Heart left ventricle (tissue), 13 donors: ENCODE measurements around the gene TSC2.

Experiments
- POLR2A ChIP-seq, 2 donors: fragments of 450-650 bp; IDR thresholded peaks; one replicate each; pipeline ENCODE4 v1.6.1; 2017; ENCODE audit warnings: antibody characterized with exemption in 2 of 2, mild to moderate bottlenecking in 2 of 2, moderate library complexity in 2 of 2
- TF ChIP-seq, protein P1 (sequence below), 12 donors: fragments of 200-600 bp; sonication (generic) in 4 of 12; IDR thresholded peaks; one replicate each; pipeline versions ENCODE4 v1.5.0 to v1.8.0; 2018 to 2022; ENCODE audit warnings: antibody characterized with exemption in 12 of 12, mild to moderate bottlenecking in 5 of 12
- donor health status: ischemic (EF 13 %, LVEDD 7.1; RV severe dilation, severe dysfunction).
- donor health status: DM: no; HTN: yes; CAD: no.
- donor health status: DM: no; HTN: no; CAD: no.
- donor health status: ischemic (EF 25% LVEDD 6.9; RV normal size, moderate dysfunction).
- donor health status: ischemic (EF 25% LVEDD 5.7; RV mildly dilated, moderate dysfunction).
- donor health status: ischemic (EF 35%, LVEDD 5.7; RV mildly dilated, moderate dysfunction).
- donor health status: nonischemic (EF 11% LVEDD 7.7; RV severe dilation, severe dysfunction).
- donor health status: DM: yes; HTN: yes; CAD: no.
- donor health status: PGD.
- donor health status: ischemic (EF 29% LVEDD 5.4; RV normal size, mild dysfunction).
- donor health status: nonischemic (EF 23%, LVEDD 6.1; RV moderate dilation, normal function).

DNA sequence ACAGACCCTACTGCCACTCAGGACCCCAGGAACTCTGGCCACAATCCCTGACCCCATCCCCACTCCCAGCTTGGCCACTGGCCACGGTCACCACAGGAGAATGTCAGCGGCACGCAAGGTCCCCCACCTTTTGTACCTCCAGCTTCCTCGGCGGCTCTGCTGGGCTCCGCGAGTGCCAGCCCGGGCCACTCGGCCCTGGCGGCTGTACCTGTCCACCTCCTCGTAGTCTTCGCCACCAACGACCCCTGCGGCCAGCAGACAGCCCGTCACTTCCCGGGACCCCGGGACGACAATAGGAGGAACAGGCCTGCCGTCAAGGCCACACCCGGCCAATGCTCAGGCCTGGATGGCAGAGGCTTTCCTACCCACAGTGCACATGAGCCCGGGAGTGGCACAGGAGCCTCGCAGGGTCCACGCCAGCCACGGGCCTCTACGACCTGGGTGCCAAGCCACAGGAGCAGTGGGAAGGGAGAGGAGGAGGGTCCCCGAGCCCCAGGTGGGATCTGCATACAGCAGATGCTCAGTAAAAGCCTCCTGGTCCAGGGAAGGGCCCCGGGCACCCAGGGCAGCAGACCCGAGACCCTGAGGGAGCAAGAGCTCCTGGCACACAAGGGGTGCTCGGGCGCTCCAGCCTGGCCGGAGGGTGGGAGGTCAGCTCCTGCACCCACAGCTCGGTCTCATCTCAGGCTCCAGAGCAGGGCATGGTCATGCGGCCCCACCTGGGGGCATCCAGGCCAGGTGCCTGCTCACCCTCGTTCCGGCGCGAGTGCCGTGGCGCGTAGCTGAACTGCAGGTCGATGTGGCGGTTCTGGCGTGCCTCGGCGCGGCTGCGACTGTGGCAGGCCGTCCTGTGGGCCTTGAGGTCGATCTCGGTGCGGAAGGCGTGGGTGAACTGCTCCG is 46.1 kb upstream of the TSC2 start:
- TF ChIP-seq, protein P1, sequence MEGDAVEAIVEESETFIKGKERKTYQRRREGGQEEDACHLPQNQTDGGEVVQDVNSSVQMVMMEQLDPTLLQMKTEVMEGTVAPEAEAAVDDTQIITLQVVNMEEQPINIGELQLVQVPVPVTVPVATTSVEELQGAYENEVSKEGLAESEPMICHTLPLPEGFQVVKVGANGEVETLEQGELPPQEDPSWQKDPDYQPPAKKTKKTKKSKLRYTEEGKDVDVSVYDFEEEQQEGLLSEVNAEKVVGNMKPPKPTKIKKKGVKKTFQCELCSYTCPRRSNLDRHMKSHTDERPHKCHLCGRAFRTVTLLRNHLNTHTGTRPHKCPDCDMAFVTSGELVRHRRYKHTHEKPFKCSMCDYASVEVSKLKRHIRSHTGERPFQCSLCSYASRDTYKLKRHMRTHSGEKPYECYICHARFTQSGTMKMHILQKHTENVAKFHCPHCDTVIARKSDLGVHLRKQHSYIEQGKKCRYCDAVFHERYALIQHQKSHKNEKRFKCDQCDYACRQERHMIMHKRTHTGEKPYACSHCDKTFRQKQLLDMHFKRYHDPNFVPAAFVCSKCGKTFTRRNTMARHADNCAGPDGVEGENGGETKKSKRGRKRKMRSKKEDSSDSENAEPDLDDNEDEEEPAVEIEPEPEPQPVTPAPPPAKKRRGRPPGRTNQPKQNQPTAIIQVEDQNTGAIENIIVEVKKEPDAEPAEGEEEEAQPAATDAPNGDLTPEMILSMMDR (IDR thresholded peaks at IDR 0.05) = no peak
- TF ChIP-seq POLR2A (IDR thresholded peaks at IDR 0.05) = no peak
